H9 (cell line): ENCODE data around the gene MAD1L1. TPM values are rescaled to one million over a fixed set of nuclear protein-coding genes. Genes with fewer than 3 reads are reported as not detected.

Experiments
- DNase-seq: peaks from one replicate; pipeline ENCODE4 v3.0.0-alpha.2; 2017
- H2AFZ ChIP-seq: one replicate; pipeline ENCODE4 v1.6.1; 2013; ENCODE audit warnings: mild to moderate bottlenecking, low read length, control low read depth, moderate library complexity
- H2AK5ac ChIP-seq: 2 replicates; pipeline ENCODE4 v1.6.1; 2013; ENCODE audit warnings: low read length, control low read depth, mixed read lengths; ENCODE audit not compliant: insufficient read length
- H2BK120ac ChIP-seq: one replicate; pipeline ENCODE4 v1.6.1; 2013; ENCODE audit warnings: low read depth, mild to moderate bottlenecking, low read length, control low read depth, inconsistent platforms; ENCODE audit not compliant: poor library complexity, severe bottlenecking
- H2BK12ac ChIP-seq: 2 replicates; pipeline ENCODE4 v1.6.1; 2013; ENCODE audit warnings: low read length, control low read depth, mixed read lengths, low read depth; ENCODE audit not compliant: insufficient read length
- H2BK15ac ChIP-seq: 2 replicates; pipeline ENCODE4 v1.6.1; 2013; ENCODE audit warnings: low read depth, low read length, control low read depth
- H2BK20ac ChIP-seq: one replicate; pipeline ENCODE4 v1.6.1; 2013; ENCODE audit warnings: low read depth, mild to moderate bottlenecking, low read length, control low read depth, inconsistent platforms; ENCODE audit not compliant: poor library complexity, severe bottlenecking
- H2BK5ac ChIP-seq: 2 replicates; pipeline ENCODE4 v1.6.1; 2013; ENCODE audit warnings: low read length, control low read depth, mixed read lengths; ENCODE audit not compliant: insufficient read length
- H3K14ac ChIP-seq: 2 replicates; pipeline ENCODE4 v1.6.1; 2013; ENCODE audit warnings: low read length, control low read depth; ENCODE audit not compliant: insufficient read depth
- H3K18ac ChIP-seq: 2 replicates; pipeline ENCODE4 v1.6.1; 2013; ENCODE audit warnings: low read depth, mild to moderate bottlenecking, mixed read lengths, low read length, control low read depth; ENCODE audit not compliant: insufficient read length
- H3K23ac ChIP-seq: 2 replicates; pipeline ENCODE4 v1.6.1; 2013; ENCODE audit warnings: low read length, control low read depth, mixed read lengths, low read depth; ENCODE audit not compliant: insufficient read length
- H3K23me2 ChIP-seq: 2 replicates; pipeline ENCODE4 v1.6.1; 2013; ENCODE audit warnings: low read depth, mild to moderate bottlenecking, mixed read lengths, low read length, control low read depth; ENCODE audit not compliant: insufficient read length, poor library complexity, severe bottlenecking
- H3K27ac ChIP-seq: 2 replicates; pipeline ENCODE4 v1.5.1; 2013; ENCODE audit warnings: low read length, control low read depth, mixed read lengths, low read depth; ENCODE audit not compliant: insufficient read length
- H3K27me3 ChIP-seq: 2 replicates; pipeline ENCODE4 v1.6.1; 2013; ENCODE audit warnings: low read length, control low read depth, inconsistent platforms; ENCODE audit not compliant: insufficient read depth
- H3K4ac ChIP-seq: 2 replicates; pipeline ENCODE4 v1.6.1; 2013; ENCODE audit warnings: low read depth, mild to moderate bottlenecking, control low read depth, inconsistent platforms, low read length, moderate library complexity
- H3K4me1 ChIP-seq: 2 replicates; pipeline ENCODE4 v1.6.1; 2013; ENCODE audit warnings: low read length, control low read depth, inconsistent platforms; ENCODE audit not compliant: insufficient read depth
- H3K4me2 ChIP-seq: 2 replicates; pipeline ENCODE4 v1.6.1; 2013; ENCODE audit warnings: low read length, control low read depth, mixed read lengths; ENCODE audit not compliant: insufficient read length, insufficient read depth
- H3K56ac ChIP-seq: 2 replicates; pipeline ENCODE4 v1.6.1; 2013; ENCODE audit warnings: low read depth, mild to moderate bottlenecking, mixed read lengths, low read length, control low read depth; ENCODE audit not compliant: insufficient read length
- H3K79me1 ChIP-seq: 2 replicates; pipeline ENCODE4 v1.6.1; 2013; ENCODE audit warnings: low read depth, mild to moderate bottlenecking, moderate library complexity, low read length, control low read depth, inconsistent platforms; ENCODE audit not compliant: insufficient read depth, poor library complexity, severe bottlenecking
- H3K79me2 ChIP-seq: 2 replicates; pipeline ENCODE4 v1.6.1; 2013; ENCODE audit warnings: low read length, control low read depth, inconsistent platforms; ENCODE audit not compliant: insufficient read depth
- H3K9ac ChIP-seq: 2 replicates; pipeline ENCODE4 v1.6.1; 2013; ENCODE audit warnings: low read length, control low read depth, mixed read lengths; ENCODE audit not compliant: insufficient read length; ENCODE audit errors: extremely low read depth
- H3K9me3 ChIP-seq: one replicate; pipeline ENCODE4 v1.6.1; 2013; ENCODE audit warnings: low read depth, low read length, inconsistent platforms; ENCODE audit not compliant: control insufficient read depth
- H3T11ph ChIP-seq: one replicate; pipeline ENCODE4 v1.6.1; 2013; ENCODE audit warnings: mild to moderate bottlenecking, low read length, control low read depth, inconsistent platforms
- H4K20me1 ChIP-seq: one replicate; pipeline ENCODE4 v1.6.1; 2013; ENCODE audit not compliant: control insufficient read depth, insufficient read length, insufficient read depth
- H4K5ac ChIP-seq: 2 replicates; pipeline ENCODE4 v1.6.1; 2013; ENCODE audit warnings: low read depth, mild to moderate bottlenecking, mixed read lengths, low read length, control low read depth; ENCODE audit not compliant: insufficient read length
- H4K8ac ChIP-seq: replicated peaks from 2 replicates; pipeline ENCODE4 v1.6.1; 2013; ENCODE audit warnings: low read length, control low read depth, mixed read lengths, low read depth; ENCODE audit not compliant: insufficient read length
- H4K91ac ChIP-seq: 2 replicates; pipeline ENCODE4 v1.6.1; 2013; ENCODE audit warnings: low read depth, mild to moderate bottlenecking, moderate library complexity, mixed read lengths, low read length, control low read depth; ENCODE audit not compliant: insufficient read length
- H3K27ac Mint-ChIP-seq, 3 experiments: 2 replicates in 2 of 3; 3 replicates in 1 of 3; pipeline ENCODE4 v1.8.0; 2020 to 2021; ENCODE audit warnings: mixed read lengths in 3 of 3, mild to moderate bottlenecking in 1 of 3, moderate library complexity in 1 of 3
- H3K27me3 Mint-ChIP-seq: 2 replicates; pipeline ENCODE4 v1.8.0; 2021; ENCODE audit warnings: low read depth, mild to moderate bottlenecking, moderate library complexity, mixed read lengths
- H3K36me3 Mint-ChIP-seq, 3 experiments: 2 replicates in 2 of 3; 3 replicates in 1 of 3; pipeline ENCODE4 v1.8.0; 2020 to 2021; ENCODE audit warnings: low read depth in 3 of 3, mixed read lengths in 3 of 3; ENCODE audit not compliant: insufficient read depth in 1 of 3
- H3K4me1 Mint-ChIP-seq, 2 experiments: 2 replicates each; pipeline ENCODE4 v1.8.0; 2020; ENCODE audit warnings: mixed read lengths in 2 of 2
- H3K4me3 Mint-ChIP-seq, 2 experiments: 2 replicates in 1 of 2; 3 replicates in 1 of 2; pipeline ENCODE4 v1.8.0; 2020 to 2021; ENCODE audit warnings: mild to moderate bottlenecking in 2 of 2, mixed read lengths in 2 of 2, moderate library complexity in 1 of 2
- H3K9me3 Mint-ChIP-seq, 2 experiments: 2 replicates in 1 of 2; 3 replicates in 1 of 2; pipeline ENCODE4 v1.8.0; 2020; ENCODE audit warnings: mild to moderate bottlenecking in 2 of 2, mixed read lengths in 2 of 2, moderate library complexity in 1 of 2
- CTCF ChIP-seq: fragments of 200-600 bp; sonication (generic); conservative IDR thresholded peaks from 3 replicates; pipeline ENCODE4 v1.8.0; 2021; ENCODE audit warnings: antibody characterized with exemption, mild to moderate bottlenecking
- WGBS: extraction: QIAGEN DNeasy Blood & Tissue Kit; methylation state at CpG from one replicate; pipeline ENCODE4 v1.1.7; 2013; ENCODE audit warnings: missing lambda C conversion rate, low lambda C conversion rate, mixed read lengths; ENCODE audit not compliant: insufficient read length; ENCODE audit errors: extremely low coverage; 5-methylcytosine and 5-hydroxymethylcytosine counted together
- total RNA-seq: library from RNA; stranded (reverse); gene quantifications from 2 replicates; pipeline ENCODE4 v1.2.1, GENCODE V29; 2021

Gene MAD1L1
- total RNA-seq, 1 experiment from 2014 or later = 39.0 TPM

DNA sequence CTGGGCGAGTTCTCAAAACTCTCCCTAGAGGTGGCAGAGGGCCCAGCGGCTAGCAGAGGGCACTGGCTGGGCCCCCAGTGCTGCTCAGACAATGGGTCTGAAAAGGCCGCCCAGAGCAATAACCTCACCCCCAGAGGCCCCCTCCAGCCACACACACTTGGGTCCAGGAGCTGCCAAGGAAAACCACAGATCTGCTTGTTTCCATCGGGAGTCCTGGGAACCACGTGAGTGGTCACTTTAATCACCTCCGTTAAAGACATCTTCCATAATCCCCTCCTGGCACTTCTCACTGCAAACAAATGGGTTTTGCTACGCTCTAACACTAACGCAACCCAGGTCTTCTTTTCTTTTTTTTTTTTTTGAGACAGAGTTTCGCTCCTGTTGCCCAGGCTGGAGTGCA, 39.3 kb upstream of the MAD1L1 start:
- Histone ChIP-seq H3K4ac (no peak overlapping the region), H4K5ac (no peak overlapping the region), H4K91ac (no peak overlapping the region), H3K4me1 (peaks cover 2% of the 10 kb centered on the region; the same call in 1 of the 2 replicates), H3K18ac (no peak overlapping the region), H3K27ac (no peak overlapping the region), H3K23me2 (no peaks in the 10 kb centered on the region), H2AK5ac (no peak overlapping the region), H3K56ac (no peak overlapping the region), H3K9ac (no peak overlapping the region), H2BK120ac (no peak overlapping the region), H2BK15ac (no peak overlapping the region), H2BK12ac (no peak overlapping the region), H3T11ph (no peak overlapping the region), H3K14ac (no peak overlapping the region), H3K27me3 (no peaks in the 10 kb centered on the region), H4K8ac (no peak overlapping the region), H3K79me2 (no peaks in the 10 kb centered on the region), H3K23ac (no peak overlapping the region), H3K79me1 (no peaks in the 10 kb centered on the region), H3K4me2 (no peak overlapping the region), H2BK5ac (no peak overlapping the region), H2BK20ac (no peak overlapping the region), H3K9me3 (no peaks in the 10 kb centered on the region), H2AFZ (no peak overlapping the region), H4K20me1 (no peaks in the 10 kb centered on the region)
- Mint-ChIP-seq H3K27me3 (no peaks in the 10 kb centered on the region), H3K4me3 (no peak overlapping the region), H3K36me3 (peaks cover 10 to 33% (median 23%) of the 10 kb centered on the region in 3 experiments), H3K9me3 (peaks cover 2 to 6% of the 10 kb centered on the region in 2 experiments; a peak in 3 of 5 replicates), H3K4me1 (peaks cover 18 to 20% of the 10 kb centered on the region in 2 experiments), H3K27ac (peak overlapping the region; percentile 22 to 52 (median 30); a peak in 4 of 7 replicates)
- no peak for DNase-seq
- no CpG with 5 or more reads among the region's 9 CpGs for WGBS
- no peak for TF ChIP-seq CTCF
